K562 (cell line): ENCODE results near the gene PIK3C2B. TPM values are rescaled to one million over a fixed set of nuclear protein-coding genes. Genes with fewer than 3 reads are reported as not detected.
A peak's percentile ranks its signal among the peaks of the same experiment; 100 is the strongest.

ENCODE experiments used
- CBFA2T3 ChIP-seq: fragments of 450-650 bp; IDR thresholded peaks from 2 replicates; pipeline ENCODE4 v1.6.1; 2017
- CEBPB ChIP-seq: fragments of 450-650 bp; IDR thresholded peaks from 2 replicates; pipeline ENCODE4 v1.6.1; 2016; ENCODE audit warnings: missing genetic modification characterization, missing compliant biosample characterization
- DACH1 ChIP-seq: fragments of 450-650 bp; IDR thresholded peaks from 2 replicates; pipeline ENCODE4 v1.6.1; 2018; ENCODE audit not compliant: partially characterized antibody
- MYBL2 ChIP-seq, 2 experiments: fragments of 450-650 bp in 1 of 2; sonication (generic) in 1 of 2; formaldehyde crosslinking in 1 of 2; IDR thresholded peaks; 2 replicates each; pipeline versions ENCODE4 v1.6.1 to v1.8.1; 2017 to 2022; ENCODE audit warnings: borderline replicate concordance in 1 of 2, inconsistent platforms in 1 of 2, low read depth in 1 of 2, mild to moderate bottlenecking in 1 of 2, missing genetic modification reagents in 1 of 2, moderate library complexity in 1 of 2
- PURB ChIP-seq: sonication (generic); formaldehyde crosslinking; IDR thresholded peaks from 2 replicates; pipeline ENCODE4 v1.9.0; 2021; ENCODE audit warnings: low read depth, mild to moderate bottlenecking, missing genetic modification reagents
- RBBP5 ChIP-seq: fragments of 200-600 bp; sonication (generic); IDR thresholded peaks from 2 replicates; pipeline ENCODE4 v1.6.1; 2012; ENCODE audit warnings: borderline replicate concordance, mild to moderate bottlenecking, low read length, control low read depth, inconsistent platforms; ENCODE audit not compliant: insufficient read depth, poor library complexity, severe bottlenecking
- RBM34 ChIP-seq: fragments of 200-400 bp; formaldehyde crosslinking; IDR thresholded peaks from 2 replicates; pipeline ENCODE4 v1.6.1; 2018; ENCODE audit warnings: low read length, borderline replicate concordance; ENCODE audit not compliant: insufficient read depth
- SNIP1 ChIP-seq: fragments of 450-650 bp; IDR thresholded peaks from 2 replicates; pipeline ENCODE4 v1.7.1; 2017; ENCODE audit warnings: low read depth, mild to moderate bottlenecking
- SOX6 ChIP-seq: fragments of 450-650 bp; IDR thresholded peaks from 2 replicates; pipeline ENCODE4 v1.6.1; 2014; ENCODE audit warnings: mild to moderate bottlenecking
- SP2 ChIP-seq: IDR thresholded peaks from 2 replicates; pipeline ENCODE4 v1.6.1; 2011; ENCODE audit warnings: mild to moderate bottlenecking, low read depth, low read length, moderate library complexity; ENCODE audit not compliant: poor library complexity, severe bottlenecking; ENCODE audit errors: extremely low read depth
- STAG1 ChIP-seq: sonication (generic); formaldehyde crosslinking; IDR thresholded peaks from 2 replicates; pipeline ENCODE4 v1.5.0; 2020; ENCODE audit warnings: missing genetic modification reagents, borderline replicate concordance
- ZNF133 ChIP-seq: fragments of 250-450 bp; sonication (Bioruptor Pico); IDR thresholded peaks from 2 replicates; pipeline ENCODE4 v1.4.0; 2020; ENCODE audit warnings: mild to moderate bottlenecking
- ZNF263 ChIP-seq: sonication (generic); formaldehyde crosslinking; IDR thresholded peaks from 2 replicates; pipeline ENCODE4 v1.8.0; 2022; ENCODE audit warnings: mild to moderate bottlenecking, missing genetic modification reagents, borderline replicate concordance
- polyA plus RNA-seq, 8 experiments: library from polyadenylated mRNA; depleted of rRNA in 4 of 8; stranded (reverse) in 5 of 8; unstranded in 3 of 8; fragments of >200 nt; fragmentation: Nextera tagmentation in 2 of 8; fragmentation: Illumina TruSeq in 1 of 8; extraction: Ambion mirVana in 2 of 8; extraction: Trizol in 1 of 8; gene quantifications; 2 replicates each; pipeline versions ENCODE4 v1.2.1 to v1.2.3, GENCODE V29; 2011 to 2014; ENCODE audit warnings: inconsistent platforms in 1 of 8, missing spikeins in 1 of 8
- total RNA-seq, 7 experiments: library from RNA; depleted of rRNA in 6 of 7; stranded (reverse); fragments of >200 nt in 6 of 7; fragmentation: Illumina TruSeq in 2 of 7; extraction: Trizol in 2 of 7; gene quantifications; 2 replicates each; pipeline versions ENCODE4 v1.2.1 to v1.2.3, GENCODE V29; 2011 to 2021; ENCODE audit warnings: low replicate concordance in 1 of 7
- TF ChIP-seq, protein P1 (sequence below): fragments of 450-650 bp; formaldehyde crosslinking; conservative IDR thresholded peaks from 2 replicates; pipeline ENCODE4 v1.4.0; 2022; ENCODE audit warnings: mild to moderate bottlenecking, missing genetic modification characterization
- TF ChIP-seq, protein P2 (sequence below): IDR thresholded peaks from 2 replicates; pipeline ENCODE4 v1.6.1; 2012; ENCODE audit warnings: low read depth, low read length, improper control_type of control experiment, borderline replicate concordance
- TF ChIP-seq, protein P3 (sequence below): fragments of 450-650 bp; IDR thresholded peaks from 2 replicates; pipeline ENCODE4 v1.6.1; 2017; ENCODE audit warnings: antibody characterized with exemption, mild to moderate bottlenecking
- TF ChIP-seq, protein P4 (sequence below): sonication (generic); IDR thresholded peaks from 2 replicates; pipeline ENCODE4 v1.6.1; 2016

PIK3C2B gene
- total and polyA plus RNA-seq, 9 of the 15 experiments (the other 6 are each of a cell fraction or from before 2014, with no cell fraction given): 0.10 to 2.9 (median 0.72) TPM

DNA sequence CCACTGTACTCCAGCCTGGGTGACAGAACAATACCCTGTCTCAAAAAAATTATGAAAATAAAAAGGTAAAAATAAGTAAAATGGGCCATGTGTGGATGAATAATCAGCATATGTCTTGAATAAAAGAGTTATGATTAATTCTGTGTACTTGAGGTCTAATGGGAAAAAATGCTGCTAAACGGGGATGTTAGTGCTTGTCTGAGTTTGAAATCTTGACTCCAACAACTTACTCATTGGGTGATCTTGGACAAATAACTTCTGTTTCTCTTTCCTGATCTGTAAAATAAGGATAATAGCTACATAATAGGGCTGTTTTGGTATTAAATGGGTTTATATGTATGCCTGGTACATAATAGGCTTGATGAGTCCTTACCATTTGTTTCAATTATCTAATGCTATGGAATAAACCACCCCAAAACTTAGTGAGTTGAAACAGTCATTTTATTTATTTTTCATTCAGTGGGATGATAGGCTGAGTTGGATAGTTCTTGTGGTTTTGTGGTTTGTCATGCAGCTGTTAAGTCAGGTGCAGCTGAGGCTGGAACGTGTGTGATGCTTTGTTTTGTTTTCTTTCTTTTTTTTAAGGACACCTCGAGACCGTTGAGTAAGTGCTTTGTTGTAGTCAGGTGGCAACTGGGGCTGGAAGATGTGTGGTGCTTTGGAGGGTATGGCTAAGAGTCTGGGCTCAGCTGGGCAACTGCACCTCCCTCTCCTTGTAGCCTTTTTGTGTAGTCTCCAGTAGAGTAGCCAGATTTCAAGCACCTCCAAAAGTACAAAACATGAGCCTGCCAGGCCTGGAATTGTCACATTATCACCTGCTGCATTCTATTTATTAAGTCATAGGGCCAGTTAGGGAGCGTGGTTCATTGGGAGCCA is 26.5 kb upstream of the PIK3C2B start (continued):
- no peak for TF ChIP-seq STAG1 (CRISPR knock-in tag)
- TF ChIP-seq, protein P1, sequence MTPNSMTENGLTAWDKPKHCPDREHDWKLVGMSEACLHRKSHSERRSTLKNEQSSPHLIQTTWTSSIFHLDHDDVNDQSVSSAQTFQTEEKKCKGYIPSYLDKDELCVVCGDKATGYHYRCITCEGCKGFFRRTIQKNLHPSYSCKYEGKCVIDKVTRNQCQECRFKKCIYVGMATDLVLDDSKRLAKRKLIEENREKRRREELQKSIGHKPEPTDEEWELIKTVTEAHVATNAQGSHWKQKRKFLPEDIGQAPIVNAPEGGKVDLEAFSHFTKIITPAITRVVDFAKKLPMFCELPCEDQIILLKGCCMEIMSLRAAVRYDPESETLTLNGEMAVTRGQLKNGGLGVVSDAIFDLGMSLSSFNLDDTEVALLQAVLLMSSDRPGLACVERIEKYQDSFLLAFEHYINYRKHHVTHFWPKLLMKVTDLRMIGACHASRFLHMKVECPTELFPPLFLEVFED (CRISPR knock-in tag): no peak
- no peak for TF ChIP-seq CEBPB (tag)
- TF ChIP-seq SOX6: peak; percentile 92
- no peak for TF ChIP-seq RBBP5
- no peak for TF ChIP-seq MYBL2 (IDR thresholded peaks at IDR 0.05; ENCODE audit: low read depth)
- no peak for TF ChIP-seq MYBL2 (CRISPR knock-in tag; IDR thresholded peaks at IDR 0.05; ENCODE audit: borderline replicate concordance)
- no peak for TF ChIP-seq SNIP1
- TF ChIP-seq CBFA2T3: peak; percentile 79
- no peak for TF ChIP-seq PURB
- TF ChIP-seq, protein P2, sequence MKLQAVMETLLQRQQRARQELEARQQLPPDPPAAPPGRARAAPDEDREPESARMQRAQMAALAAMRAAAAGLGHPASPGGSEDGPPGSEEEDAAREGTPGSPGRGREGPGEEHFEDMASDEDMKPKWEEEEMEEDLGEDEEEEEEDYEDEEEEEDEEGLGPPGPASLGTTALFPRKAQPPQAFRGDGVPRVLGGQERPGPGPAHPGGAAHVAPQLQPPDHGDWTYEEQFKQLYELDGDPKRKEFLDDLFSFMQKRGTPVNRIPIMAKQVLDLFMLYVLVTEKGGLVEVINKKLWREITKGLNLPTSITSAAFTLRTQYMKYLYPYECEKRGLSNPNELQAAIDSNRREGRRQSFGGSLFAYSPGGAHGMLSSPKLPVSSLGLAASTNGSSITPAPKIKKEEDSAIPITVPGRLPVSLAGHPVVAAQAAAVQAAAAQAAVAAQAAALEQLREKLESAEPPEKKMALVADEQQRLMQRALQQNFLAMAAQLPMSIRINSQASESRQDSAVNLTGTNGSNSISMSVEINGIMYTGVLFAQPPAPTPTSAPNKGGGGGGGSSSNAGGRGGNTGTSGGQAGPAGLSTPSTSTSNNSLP: no peak
- peak; percentile 53 for TF ChIP-seq DACH1
- TF ChIP-seq RBM34: no peak
- TF ChIP-seq, protein P3, sequence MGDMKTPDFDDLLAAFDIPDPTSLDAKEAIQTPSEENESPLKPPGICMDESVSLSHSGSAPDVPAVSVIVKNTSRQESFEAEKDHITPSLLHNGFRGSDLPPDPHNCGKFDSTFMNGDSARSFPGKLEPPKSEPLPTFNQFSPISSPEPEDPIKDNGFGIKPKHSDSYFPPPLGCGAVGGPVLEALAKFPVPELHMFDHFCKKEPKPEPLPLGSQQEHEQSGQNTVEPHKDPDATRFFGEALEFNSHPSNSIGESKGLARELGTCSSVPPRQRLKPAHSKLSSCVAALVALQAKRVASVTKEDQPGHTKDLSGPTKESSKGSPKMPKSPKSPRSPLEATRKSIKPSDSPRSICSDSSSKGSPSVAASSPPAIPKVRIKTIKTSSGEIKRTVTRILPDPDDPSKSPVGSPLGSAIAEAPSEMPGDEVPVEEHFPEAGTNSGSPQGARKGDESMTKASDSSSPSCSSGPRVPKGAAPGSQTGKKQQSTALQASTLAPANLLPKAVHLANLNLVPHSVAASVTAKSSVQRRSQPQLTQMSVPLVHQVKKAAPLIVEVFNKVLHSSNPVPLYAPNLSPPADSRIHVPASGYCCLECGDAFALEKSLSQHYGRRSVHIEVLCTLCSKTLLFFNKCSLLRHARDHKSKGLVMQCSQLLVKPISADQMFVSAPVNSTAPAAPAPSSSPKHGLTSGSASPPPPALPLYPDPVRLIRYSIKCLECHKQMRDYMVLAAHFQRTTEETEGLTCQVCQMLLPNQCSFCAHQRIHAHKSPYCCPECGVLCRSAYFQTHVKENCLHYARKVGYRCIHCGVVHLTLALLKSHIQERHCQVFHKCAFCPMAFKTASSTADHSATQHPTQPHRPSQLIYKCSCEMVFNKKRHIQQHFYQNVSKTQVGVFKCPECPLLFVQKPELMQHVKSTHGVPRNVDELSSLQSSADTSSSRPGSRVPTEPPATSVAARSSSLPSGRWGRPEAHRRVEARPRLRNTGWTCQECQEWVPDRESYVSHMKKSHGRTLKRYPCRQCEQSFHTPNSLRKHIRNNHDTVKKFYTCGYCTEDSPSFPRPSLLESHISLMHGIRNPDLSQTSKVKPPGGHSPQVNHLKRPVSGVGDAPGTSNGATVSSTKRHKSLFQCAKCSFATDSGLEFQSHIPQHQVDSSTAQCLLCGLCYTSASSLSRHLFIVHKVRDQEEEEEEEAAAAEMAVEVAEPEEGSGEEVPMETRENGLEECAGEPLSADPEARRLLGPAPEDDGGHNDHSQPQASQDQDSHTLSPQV: no peak
- no peak for TF ChIP-seq SP2
- no peak for TF ChIP-seq ZNF133
- TF ChIP-seq, protein P4, sequence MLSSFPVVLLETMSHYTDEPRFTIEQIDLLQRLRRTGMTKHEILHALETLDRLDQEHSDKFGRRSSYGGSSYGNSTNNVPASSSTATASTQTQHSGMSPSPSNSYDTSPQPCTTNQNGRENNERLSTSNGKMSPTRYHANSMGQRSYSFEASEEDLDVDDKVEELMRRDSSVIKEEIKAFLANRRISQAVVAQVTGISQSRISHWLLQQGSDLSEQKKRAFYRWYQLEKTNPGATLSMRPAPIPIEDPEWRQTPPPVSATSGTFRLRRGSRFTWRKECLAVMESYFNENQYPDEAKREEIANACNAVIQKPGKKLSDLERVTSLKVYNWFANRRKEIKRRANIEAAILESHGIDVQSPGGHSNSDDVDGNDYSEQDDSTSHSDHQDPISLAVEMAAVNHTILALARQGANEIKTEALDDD: 0 out of 2 replicates have a peak, but pooled peaks have one; percentile 13
- TF ChIP-seq ZNF263 (CRISPR knock-in tag): no peak
